ENCODE results near the gene VMP1.

Gene VMP1

DNA sequence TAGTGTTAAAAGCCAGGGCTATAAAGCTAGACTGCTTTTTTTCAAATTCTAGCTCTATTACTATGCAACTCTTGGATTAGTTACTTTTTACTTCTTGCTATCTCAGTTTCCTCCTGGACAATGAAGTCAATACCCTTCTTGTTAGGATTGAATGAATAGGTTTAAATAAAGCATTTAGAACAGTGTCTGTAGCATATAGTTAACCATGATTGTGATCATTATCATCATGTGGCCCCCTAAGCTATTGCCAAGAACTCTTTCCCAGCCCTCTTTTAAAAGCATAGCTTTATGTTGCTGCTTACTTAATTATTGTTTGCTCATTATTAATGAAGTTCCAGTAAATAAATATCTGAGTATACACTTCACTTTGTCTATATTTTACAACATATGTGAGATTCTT lies 4.5 kb downstream of the VMP1 start:
- no peak for DNase-seq (ENCODE audit: low read depth)

- DNase-seq (ENCODE audit: low read depth): no peak
Measured at GRCh38 chr17:59712862-59713261, 5.4 kb downstream of the VMP1 start.

- no peak for DNase-seq (ENCODE audit: low read depth)
Measured at GRCh38 chr17:59714255-59714654, 6.8 kb downstream of the VMP1 start.

- no peak for DNase-seq (ENCODE audit: low read depth)
Measured at GRCh38 chr17:59716427-59716826, 9.0 kb downstream of the VMP1 start.

DNA sequence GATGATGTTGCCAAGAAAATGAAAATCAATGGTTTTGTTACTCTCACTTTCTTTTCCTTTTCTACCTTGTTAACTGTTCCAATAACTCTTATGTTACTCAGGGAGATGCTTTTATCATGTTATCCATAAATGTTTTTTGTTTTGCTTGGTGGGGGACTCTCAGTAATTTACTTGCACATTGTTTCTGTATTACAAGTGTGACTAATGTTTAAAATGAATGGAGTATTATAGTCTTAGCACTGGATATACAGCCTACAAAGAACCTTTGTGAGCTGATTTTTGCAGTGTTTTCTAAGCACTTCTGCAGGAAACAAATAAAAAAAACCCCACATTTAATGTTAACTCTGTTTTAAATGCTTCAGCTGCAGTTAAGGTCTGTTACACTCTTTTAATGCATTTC lies 12.1 kb downstream of the VMP1 start:
- no peak for DNase-seq (ENCODE audit: low read depth)

DNA sequence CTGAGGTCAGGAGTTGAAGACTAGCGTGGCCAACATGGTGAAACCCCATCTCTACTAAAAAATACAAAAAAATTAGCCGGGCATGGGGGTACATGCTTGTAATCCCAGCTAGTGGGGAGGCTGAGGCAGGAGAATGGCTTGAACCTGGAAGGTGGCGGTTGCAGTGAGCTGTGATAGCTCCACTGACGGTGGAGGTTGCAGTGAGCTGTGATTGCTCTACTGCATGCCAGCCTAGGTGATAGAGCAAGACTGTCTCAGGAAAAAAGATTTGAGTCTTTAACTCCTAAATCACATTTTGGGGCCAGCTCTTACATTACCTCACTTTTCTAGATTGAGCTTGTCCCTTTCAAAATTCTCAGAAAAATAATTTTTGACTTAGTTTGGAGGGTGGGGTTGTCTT lies 15.2 kb downstream of the VMP1 start:
- no peak for DNase-seq (ENCODE audit: low read depth)

- DNase-seq (ENCODE audit: low read depth): no peak
Measured at GRCh38 chr17:59723041-59723440, 15.6 kb downstream of the VMP1 start.

- DNase-seq (ENCODE audit: low read depth): no peak
Measured at GRCh38 chr17:59723607-59724006, 16.2 kb downstream of the VMP1 start.

- DNase-seq (ENCODE audit: low read depth): no peak
Measured at GRCh38 chr17:59725691-59726090, 18.2 kb downstream of the VMP1 start.

DNA sequence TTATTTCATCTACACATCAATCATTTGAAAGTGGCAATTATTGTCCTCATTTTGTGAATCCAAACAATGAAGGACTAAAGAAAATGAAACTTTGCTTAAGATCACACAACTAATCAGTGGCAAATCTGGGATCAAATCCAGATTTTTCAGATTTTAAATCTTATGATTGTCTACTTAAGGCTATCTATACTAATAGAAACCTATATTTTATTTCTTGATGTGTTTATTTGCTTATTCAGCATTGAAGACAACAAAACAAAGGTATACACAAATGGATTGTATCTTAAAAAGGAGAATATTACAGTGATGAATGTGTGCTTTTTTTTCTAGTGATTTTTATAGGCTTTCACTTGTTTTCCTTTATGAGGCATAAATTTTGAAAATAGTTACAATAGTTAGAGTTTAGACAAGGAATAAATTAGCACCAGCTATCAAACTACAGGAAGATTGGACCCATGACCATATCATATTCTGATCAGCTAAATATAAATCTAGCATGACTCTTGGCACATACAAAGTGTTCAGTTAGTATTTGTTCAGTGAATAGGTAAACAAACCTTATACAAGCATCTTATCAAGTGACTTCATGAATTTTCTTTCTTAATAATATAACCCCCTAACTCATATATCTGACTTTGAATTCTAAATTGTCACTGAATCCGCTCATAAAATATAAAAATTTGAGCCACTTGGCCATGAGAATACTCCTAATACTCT lies 20.5 kb downstream of the VMP1 start:
- no peak for DNase-seq (ENCODE audit: low read depth)

- no peak for DNase-seq (ENCODE audit: low read depth)
Measured at GRCh38 chr17:59730268-59730834, 22.9 kb downstream of the VMP1 start.

GRCh38 chr17:59733697-59734096 lies 26.2 kb downstream of the VMP1 start:
- no peak for DNase-seq (ENCODE audit: low read depth)

- DNase-seq (ENCODE audit: low read depth): no peak
Measured at GRCh38 chr17:59734226-59734625, 26.8 kb downstream of the VMP1 start.

GRCh38 chr17:59737324-59737723 lies 29.9 kb downstream of the VMP1 start:
- DNase-seq (ENCODE audit: low read depth): no peak

DNA sequence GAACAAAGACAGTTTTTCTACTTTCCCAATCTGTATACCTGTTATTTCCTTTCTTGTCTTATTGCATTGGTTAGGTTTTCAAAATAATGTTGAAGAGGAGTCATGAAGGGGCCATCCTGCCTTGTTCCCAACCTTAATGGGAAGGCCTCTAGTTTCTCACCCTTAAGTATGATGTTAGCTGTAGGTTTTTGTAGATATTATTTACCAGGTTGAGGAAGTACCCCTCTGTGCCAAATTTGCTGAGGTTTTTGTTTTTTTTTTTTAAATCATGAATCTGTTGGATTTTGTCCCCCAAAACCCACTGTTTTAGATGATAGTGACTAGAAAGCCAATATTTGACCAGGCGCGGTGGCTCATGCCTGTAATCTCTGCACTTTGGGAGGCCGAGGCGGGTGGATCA lies 36.4 kb downstream of the VMP1 start:
- DNase-seq (ENCODE audit: low read depth): no peak

- no peak for DNase-seq (ENCODE audit: low read depth)
Measured at GRCh38 chr17:59745040-59745439, 37.6 kb downstream of the VMP1 start.

DNA sequence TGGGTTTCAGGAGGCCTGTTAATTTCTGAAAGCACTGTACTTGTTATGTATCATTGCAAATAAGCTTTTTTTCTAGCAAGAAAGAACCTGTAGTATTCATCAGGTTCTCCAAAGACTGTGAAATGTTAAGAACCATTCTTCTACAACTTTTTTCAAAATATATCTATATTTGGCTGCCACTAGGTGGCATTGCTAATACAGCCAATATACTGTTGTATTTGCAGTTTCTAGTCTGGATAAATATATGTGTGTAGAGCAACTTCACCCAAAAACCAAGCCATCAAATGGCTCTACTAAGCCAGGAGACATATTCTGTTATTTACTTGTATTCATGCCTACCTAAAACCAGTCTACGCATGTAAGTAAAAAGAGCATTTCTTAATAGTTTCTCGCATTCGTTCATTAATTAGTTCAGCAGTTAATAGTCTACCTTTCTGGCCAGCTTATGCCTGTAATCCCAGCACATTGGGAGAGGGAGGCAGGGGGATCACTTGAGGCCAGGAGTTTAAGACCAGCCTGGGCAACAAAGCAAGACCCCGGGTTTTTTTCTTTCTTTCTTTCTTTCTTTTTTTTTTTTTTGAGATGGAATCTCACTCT lies 39.5 kb downstream of the VMP1 start:
- no peak for DNase-seq (ENCODE audit: low read depth)

DNA sequence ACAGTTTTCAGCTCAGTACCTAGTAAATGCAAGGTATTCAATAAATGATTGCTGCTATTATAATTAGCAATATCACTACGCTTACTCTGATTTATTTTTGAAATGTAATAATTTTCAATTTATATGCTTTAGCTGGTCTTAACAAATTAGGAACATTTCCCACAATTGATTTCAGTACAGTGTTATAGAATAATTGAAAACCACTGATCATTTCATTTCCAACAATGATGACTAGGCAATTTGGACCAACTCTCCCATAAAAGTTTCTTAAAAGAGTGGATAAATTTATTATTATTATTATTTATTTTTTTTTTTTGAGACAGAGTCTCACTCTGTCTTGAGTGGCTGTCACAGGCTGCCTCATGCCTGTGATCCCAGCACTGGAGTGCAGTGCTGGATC lies 41.1 kb downstream of the VMP1 start:
- DNase-seq (ENCODE audit: low read depth): no peak

- no peak for DNase-seq (ENCODE audit: low read depth)
Measured at GRCh38 chr17:59751955-59752413, 44.5 kb downstream of the VMP1 start.

DNA sequence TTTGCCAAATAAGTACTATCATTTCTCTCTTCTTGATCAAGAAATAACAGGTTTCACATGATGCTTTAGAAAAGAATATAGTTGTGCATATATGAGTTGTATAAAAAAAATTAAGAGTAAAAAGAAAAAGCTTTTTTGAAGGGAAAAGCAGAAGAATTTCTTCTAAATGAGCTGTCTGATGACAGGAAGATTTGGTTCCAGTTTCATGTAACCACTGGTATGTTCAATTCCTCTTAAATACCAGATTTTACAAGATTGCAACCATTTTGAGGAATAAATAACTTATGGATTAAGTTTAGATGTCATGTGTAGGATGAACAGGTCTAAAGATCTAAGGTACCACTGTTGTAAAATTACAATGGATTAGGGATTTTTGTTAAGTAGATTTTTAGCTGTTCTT lies 45.0 kb downstream of the VMP1 start:
- DNase-seq (ENCODE audit: low read depth): no peak

GRCh38 chr17:59752922-59753321 lies 45.5 kb downstream of the VMP1 start:
- DNase-seq (ENCODE audit: low read depth): no peak

DNA sequence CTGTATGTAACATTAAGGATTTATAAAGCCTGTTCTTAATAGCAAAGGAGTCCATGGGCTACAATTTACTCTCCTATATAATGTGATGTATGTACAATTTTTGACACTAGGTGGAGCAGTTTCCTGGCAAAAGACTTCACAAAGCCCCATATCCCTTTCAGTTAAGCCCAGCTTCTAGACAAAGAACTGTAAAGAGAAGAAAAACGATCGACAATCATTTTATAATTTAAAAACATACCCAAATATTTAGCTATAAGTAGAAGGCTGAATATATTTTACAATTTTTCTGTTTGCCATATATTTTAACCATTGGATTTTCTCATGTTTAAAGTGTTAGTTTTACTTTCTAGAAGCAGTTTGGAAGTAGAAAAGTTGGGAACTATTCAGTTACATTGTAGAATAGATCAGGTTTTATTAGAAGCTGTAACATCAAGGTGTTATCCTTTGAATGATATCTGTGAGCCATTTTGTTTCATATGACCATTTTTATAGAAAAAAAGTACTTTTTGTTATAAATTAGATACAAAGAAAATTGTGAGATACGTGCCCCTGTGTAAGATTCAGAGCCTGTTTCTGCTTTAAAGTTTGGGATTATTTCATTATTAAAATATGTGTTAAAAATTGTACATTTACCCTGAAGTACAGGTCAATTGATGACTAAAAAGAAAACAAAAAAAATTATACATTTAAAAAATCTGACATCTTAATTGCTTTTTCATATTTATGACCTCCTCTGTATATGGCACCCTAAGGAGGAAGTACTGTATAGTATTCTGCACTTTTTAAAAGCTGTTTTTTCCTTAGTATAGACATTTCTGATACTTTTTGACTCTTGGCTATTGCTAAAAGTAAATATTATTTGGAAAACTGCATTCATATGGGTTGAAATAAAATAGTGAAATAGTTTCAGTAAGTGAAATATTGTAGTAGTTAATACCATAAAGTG lies 46.3 kb downstream of the VMP1 start:
- peak; percentile 29 for DNase-seq (ENCODE audit: low read depth)

- no peak for DNase-seq (ENCODE audit: low read depth)
Measured at GRCh38 chr17:59754552-59754951, 47.1 kb downstream of the VMP1 start.

All from CMK (cell line).